ENCODE results near the gene TMEM44.
"Not testable (repeated sequence)": the region's sequence is repeated elsewhere in the genome, so short reads cannot be mapped to it uniquely, and the experiment has no call there.

TMEM44 gene

DNA sequence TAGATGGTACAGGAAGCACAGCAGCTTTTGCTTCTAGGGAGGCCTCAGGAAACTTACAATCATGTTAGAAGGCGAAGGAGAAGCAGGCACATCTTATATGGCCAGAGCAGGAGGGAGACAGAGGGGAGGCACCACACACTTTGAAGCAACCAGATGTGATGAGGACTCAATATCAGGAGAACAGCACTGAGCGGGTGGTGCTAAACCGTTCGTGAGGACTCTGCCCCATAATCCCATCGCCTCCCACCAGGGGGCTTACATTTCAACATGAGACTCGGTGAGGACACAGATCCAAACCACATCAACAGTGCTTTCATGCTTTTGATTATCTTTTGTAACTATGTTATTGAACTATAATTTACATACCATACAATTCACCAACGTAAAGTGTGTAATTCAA, 7.6 kb upstream of the TMEM44 start:
- DNase-seq = no peak

- DNase-seq = no peak
Observed at GRCh38 chr3:194638991-194639605, 5.9 kb upstream of the TMEM44 start.

DNA sequence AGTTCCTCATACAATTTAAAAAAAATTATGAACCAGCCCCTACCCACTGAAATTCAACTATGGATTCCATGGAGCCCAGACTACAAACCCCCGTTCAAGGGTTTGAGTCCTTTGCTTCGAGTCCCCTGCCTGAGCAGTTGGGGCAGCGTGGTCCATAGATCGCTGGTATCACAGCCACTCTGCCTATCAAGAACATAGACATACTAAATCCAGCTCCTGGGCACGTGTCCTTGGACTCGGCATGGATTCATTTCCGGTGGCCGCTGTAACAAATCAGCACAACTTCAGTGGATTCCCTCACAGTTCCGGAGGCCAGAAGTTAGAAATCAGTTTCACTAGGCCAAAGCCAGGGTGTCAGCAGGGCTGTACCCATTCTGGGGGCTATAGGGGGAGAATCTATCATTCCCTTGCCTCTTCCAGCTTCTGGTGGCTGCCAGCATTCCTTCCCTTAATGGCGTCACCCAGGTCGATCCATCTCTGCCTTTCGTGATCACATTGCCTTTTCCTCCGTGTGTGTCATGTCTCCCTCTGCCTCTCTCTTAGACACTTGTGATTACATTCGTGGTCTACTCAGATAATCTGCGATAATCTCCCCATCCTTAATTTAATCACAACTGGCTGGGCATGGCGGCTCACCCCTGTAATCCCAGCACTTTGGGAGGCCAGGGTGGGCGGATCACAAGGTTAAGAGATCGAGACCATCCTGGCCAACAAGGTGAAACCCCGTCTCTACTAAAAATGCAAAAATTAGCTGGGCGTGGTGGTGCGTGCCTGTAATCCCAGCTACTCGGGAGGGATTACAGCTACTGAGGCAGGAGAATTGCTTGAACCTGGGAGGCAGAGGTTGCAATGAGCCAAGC, 4.6 kb upstream of the TMEM44 start:
- no peak for DNase-seq

GRCh38 chr3:194637066-194637465, 3.8 kb upstream of the TMEM44 start:
- no peak for DNase-seq

- DNase-seq = no peak
Observed at GRCh38 chr3:194632809-194633348, 340 bp downstream of the TMEM44 start.

GRCh38 chr3:194632226-194632808, 902 bp downstream of the TMEM44 start:
- no peak for DNase-seq

GRCh38 chr3:194631696-194632095, 1.5 kb downstream of the TMEM44 start:
- no peak for DNase-seq

DNA sequence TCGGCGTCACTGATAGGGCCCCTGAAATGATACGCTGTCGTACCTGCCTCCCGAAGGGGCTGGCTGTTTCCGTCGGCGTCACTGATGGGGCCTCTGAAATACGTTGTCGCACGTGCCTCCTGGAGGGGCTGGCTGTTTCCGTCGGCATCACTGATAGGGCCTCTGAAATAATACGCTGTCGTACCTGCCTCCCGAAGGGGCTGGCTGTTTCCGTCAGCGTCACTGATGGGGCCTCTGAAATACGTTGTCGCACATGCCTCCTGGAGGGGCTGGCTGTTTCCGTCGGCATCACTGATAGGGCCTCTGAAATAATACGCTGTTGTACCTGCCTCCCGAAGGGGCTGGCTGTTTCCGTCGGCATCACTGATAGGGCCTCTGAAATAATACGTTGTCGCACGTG, 2.5 kb downstream of the TMEM44 start:
- DNase-seq = not testable (repeated sequence)

- DNase-seq = no peak
Observed at GRCh38 chr3:194624956-194625355, 8.3 kb downstream of the TMEM44 start.

DNA sequence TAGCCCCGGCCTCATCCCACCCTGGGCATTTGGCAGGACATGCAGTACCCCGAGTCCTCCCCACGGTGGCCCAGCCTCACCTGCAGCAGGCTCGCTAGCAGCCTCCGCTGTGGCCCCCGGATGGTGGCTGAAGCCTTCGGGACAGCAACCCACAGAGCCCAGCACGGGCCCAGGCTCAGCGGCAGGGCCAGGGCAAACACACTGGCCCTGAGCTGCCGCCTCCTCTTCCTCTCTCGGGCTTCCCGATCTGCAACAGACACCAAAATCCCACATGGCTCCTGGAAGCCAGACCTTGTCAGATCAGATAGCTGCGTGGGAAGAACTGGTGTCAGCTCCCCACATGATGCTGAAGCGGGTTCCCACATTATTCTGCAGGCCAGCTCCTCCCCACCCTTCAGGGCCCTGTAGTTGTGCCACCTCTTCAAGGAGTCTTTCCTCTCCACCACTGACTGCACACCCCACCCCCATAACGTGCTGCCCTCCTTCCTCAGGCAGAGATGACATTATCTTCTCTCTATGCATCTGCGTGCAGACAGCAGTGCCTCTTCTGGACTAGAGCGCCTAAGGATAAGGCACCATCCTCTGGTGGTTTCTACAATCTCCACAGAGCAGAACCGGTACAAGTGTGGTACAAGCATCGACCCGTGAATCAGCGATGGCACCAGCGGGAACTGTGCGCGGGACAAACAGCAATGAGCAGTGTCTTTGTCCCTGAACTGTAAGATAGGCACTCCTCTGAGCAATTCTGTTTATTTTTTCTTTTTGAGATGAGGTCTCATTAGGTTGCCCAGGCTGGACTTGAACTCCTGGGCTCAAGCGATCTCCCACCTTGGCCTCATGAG, 9.5 kb downstream of the TMEM44 start:
- no peak for DNase-seq

DNA sequence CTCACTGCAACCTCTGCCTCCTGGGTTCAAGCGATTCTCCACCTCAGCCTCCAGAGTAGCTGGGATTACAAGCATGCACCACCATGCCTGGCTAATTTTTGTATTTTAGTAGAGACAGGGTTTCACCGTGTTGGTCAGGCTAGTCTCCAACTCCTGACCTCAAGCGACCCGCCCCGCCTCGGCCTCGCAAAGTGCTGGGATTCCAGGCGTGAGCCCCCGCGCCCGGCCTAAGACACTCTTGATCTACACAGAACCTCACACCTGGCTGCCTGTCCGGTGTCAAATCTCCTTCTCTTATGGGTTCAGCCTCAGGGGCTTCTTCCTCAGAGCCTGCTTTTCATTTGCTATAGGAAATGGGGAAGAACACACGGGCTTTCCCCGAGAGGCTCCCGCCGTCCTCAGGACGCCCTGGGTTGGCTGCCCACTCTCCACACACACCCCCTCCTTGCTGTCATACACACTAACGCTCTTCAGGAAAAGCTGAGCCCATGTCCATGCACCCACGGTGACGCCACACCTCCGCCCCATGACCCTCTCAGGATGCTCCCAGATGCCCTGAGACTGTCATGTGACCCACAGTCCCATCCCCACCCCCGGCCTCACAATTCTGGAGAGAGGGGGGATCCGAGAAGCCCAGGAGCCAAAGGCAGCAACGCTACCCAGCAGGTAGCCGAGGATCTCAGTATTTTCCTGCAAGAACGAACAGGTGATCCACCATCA, 10.4 kb downstream of the TMEM44 start:
- DNase-seq = no peak

DNA sequence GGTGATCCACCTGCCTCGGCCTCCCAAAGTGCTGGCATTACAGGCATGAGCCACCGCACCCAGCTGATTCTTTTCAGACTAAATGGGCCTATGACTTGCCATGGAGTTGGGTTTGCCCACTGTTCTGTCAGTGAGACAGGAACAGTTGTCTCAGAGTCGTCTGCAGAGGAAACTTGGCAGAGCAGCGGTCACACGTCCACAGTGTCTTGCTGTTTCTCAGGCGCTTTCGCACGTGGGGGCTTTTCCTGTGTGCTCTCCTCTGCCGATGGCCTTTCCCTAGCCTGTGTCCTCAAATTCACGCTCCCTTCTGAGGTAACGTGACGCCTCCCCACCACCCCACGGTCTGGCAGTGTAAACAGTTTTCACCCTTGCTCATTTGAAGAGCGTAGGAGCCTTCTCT, 11.3 kb downstream of the TMEM44 start:
- no peak for DNase-seq

DNA sequence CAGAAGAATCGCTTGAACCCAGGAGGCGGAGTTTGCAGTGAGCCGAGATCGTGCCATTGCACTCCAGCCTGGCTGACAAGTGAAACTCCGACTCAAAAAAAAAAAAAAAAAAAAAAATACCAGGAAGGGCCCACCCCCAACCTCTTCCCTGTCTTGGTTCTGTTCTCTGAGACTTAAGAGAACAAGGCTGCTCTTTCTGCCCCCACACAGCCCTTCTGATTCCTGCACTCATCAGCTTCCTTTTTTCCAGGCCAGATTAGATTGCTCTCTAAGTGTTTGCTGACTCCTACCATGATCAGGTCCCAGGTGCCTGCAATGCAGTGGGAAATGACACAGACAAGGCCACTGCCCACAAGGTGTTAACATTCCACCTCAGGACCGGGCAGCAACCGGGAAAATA, 13.0 kb downstream of the TMEM44 start:
- DNase-seq = no peak

DNA sequence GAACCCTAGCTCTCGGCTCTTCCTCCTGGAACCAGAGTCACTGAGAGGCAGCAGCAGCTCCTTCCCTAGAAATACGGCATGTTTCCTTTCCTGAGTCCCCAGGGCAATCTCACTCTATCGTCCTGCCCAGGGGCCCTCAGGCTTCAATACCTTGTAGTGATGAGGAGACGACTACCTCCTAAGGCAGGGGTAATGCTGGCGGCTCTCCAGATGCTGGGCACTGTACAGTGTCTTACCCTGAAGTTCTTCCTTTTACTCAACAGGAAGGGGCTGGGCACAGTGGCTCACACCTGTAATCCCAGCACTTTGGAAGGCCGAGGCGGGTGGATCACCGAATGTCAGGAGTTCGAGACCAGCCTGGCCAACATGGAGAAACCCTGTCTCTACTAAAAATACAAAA, 13.5 kb downstream of the TMEM44 start:
- DNase-seq = no peak

- no peak for DNase-seq
Observed at GRCh38 chr3:194618858-194619608, 14.2 kb downstream of the TMEM44 start.

GRCh38 chr3:194617827-194618226, 15.4 kb downstream of the TMEM44 start:
- no peak for DNase-seq

DNA sequence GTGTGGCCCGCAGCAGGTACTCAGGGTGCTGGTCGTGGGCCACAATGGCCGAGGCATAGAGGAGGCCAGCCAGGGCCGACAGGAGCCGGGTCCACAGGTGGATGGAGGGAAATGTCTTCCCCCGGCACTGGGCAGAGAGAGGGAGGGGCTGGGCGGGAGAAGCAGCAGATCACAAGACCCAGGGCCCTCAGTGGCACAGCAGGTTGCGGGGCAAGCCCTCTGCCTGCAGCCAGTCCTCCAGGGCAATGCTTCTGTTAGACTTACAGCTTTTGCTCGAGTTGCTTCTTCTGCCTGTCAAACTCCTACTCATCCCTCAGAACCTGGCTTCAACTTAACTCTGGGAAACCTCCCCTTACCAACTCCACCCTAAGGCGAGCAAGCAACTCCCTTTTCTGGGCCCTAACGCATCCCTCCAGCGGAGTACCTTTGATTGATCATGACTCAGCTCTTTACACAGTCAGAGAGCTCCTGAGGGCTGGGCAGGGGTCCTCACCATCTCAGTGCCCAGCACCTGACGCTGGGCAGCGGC, 16.0 kb downstream of the TMEM44 start:
- DNase-seq = no peak

- DNase-seq = no peak
Observed at GRCh38 chr3:194615226-194615625, 18.0 kb downstream of the TMEM44 start.

DNA sequence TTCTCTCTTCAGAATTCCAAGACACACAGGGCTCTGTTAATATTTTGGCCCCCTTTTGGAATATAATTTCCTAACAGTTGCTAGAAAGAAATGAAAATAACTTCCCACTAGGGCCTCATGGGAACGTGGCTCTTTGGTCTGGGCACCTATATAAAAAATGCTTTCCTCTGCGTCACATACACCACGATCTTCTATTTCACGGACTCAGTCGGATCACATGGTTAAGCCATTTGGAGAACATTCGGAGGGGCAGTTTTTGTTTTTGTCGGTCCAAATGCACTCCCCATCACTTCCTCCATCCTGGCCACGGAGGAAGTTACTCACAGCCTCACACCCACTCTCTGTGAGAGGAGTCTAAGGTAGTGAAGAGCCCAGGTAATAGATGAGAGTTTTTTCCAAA, 21.0 kb downstream of the TMEM44 start:
- DNase-seq = no peak

- no peak for DNase-seq
Observed at GRCh38 chr3:194610689-194611088, 22.5 kb downstream of the TMEM44 start.

DNA sequence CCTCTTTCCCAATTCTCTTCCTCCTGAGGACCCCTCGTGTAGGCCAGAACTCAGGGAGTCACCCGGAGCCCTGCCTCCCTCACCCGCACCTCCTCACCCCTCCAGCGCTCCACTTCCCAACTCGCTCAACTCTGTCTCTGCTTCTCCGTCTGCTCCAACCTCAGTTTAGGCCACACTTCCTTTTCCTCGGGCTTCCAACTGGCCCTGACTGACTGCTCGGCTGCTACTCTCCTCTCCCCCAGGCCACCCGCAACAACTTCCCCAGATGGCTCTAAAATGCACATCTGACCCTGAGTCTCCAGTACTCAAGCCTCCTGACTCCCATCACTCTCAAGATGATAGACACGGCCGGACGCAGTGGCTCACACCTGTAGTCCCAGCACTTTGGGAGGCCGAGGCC, 23.6 kb downstream of the TMEM44 start:
- DNase-seq = no peak

All from SIG-M5 (cell line).